ENCODE measurements around the gene GATD1. TPM values are rescaled to one million over a fixed set of nuclear protein-coding genes. Genes with fewer than 3 reads are reported as not detected.

GATD1 gene
- total RNA-seq, 1 experiment from 2014 or later, result 80.1 TPM

GRCh38 chr11:801097-801780 is 24.0 kb upstream of the GATD1 start:
- DNase-seq, result no peak
- peaks cover 36% of the 10 kb centered on the region for H3K36me3 ChIP-seq
- H3K4me3 ChIP-seq, result no peak overlapping the region
- no peaks in the 10 kb centered on the region for H3K9me3 ChIP-seq
- H3K27me3 ChIP-seq, result no peaks in the 10 kb centered on the region

- peaks cover 33% of the 10 kb centered on the region for H3K36me3 ChIP-seq
- DNase-seq, result no peak
- H3K27me3 ChIP-seq, result no peaks in the 10 kb centered on the region
- H3K4me3 ChIP-seq, result no peak overlapping the region
- H3K9me3 ChIP-seq, result no peaks in the 10 kb centered on the region
Observed at GRCh38 chr11:800473-800872, 23.2 kb upstream of the GATD1 start.

- no peak for DNase-seq
- no peak overlapping the region for H3K4me3 ChIP-seq
- H3K9me3 ChIP-seq, result no peaks in the 10 kb centered on the region
- H3K36me3 ChIP-seq, result peaks cover 32% of the 10 kb centered on the region
- H3K27me3 ChIP-seq, result no peaks in the 10 kb centered on the region
Observed at GRCh38 chr11:799641-800316, 22.5 kb upstream of the GATD1 start.

GRCh38 chr11:798093-798713 is 20.9 kb upstream of the GATD1 start, which contains the start of gene SLC25A22:
Gene SLC25A22 (minus strand): TSS chr11:798281. CDS start chr11:795006, 3,275 bp downstream.
- Histone ChIP-seq H3K4me3 (peak within 1 kb of the TSS; percentile 99), H3K27me3 (no peaks in the 10 kb centered on the region), H3K9me3 (no peaks in the 10 kb centered on the region), H3K36me3 (peaks cover 41% of the 10 kb centered on the region)
- peak; percentile 84 for DNase-seq

- Histone ChIP-seq H3K9me3 (no peaks in the 10 kb centered on the region), H3K36me3 (peaks cover 39% of the 10 kb centered on the region), H3K4me3 (peak overlapping the region; percentile 99), H3K27me3 (no peaks in the 10 kb centered on the region)
- DNase-seq, result peak; percentile 82
Observed at GRCh38 chr11:797296-798092, 20.2 kb upstream of the GATD1 start.

GRCh38 chr11:796565-797295 is 19.4 kb upstream of the GATD1 start:
- no peaks in the 10 kb centered on the region for H3K9me3 ChIP-seq
- H3K4me3 ChIP-seq, result peak overlapping the region; percentile 99
- no peak for DNase-seq
- H3K36me3 ChIP-seq, result peaks cover 41% of the 10 kb centered on the region
- no peaks in the 10 kb centered on the region for H3K27me3 ChIP-seq

- peak; percentile 94 for DNase-seq
- Histone ChIP-seq H3K27me3 (no peaks in the 10 kb centered on the region), H3K9me3 (no peaks in the 10 kb centered on the region)
Observed at GRCh38 chr11:795634-796564, 18.6 kb upstream of the GATD1 start.

GRCh38 chr11:794766-795633 is 17.7 kb upstream of the GATD1 start:
- no peaks in the 10 kb centered on the region for H3K9me3 ChIP-seq
- peak overlapping the region; percentile 99 for H3K4me3 ChIP-seq
- no peaks in the 10 kb centered on the region for H3K27me3 ChIP-seq
- H3K36me3 ChIP-seq, result peaks cover 42% of the 10 kb centered on the region
- DNase-seq, result no peak

More at GRCh38 chr11:795634-796564, 18.6 kb upstream of the GATD1 start:
- peaks cover 45% of the 10 kb centered on the region for H3K36me3 ChIP-seq
- peak overlapping the region; percentile 99 for H3K4me3 ChIP-seq

- no peaks in the 10 kb centered on the region for H3K9me3 ChIP-seq
- H3K4me3 ChIP-seq, result no peak overlapping the region
- peaks cover 37% of the 10 kb centered on the region for H3K36me3 ChIP-seq
- DNase-seq, result no peak
- no peaks in the 10 kb centered on the region for H3K27me3 ChIP-seq
Observed at GRCh38 chr11:794013-794765, 16.9 kb upstream of the GATD1 start.

- Histone ChIP-seq H3K36me3 (peaks cover 35% of the 10 kb centered on the region), H3K9me3 (no peaks in the 10 kb centered on the region), H3K4me3 (no peak overlapping the region), H3K27me3 (no peaks in the 10 kb centered on the region)
- DNase-seq, result peak; percentile 57
Observed at GRCh38 chr11:793556-793955, 16.3 kb upstream of the GATD1 start.

- H3K4me3 ChIP-seq, result no peak overlapping the region
- H3K36me3 ChIP-seq, result peaks cover 35% of the 10 kb centered on the region
- no peak for DNase-seq
- no peaks in the 10 kb centered on the region for H3K9me3 ChIP-seq
- no peaks in the 10 kb centered on the region for H3K27me3 ChIP-seq
Observed at GRCh38 chr11:792873-793272, 15.6 kb upstream of the GATD1 start.

- no peak for DNase-seq
- Histone ChIP-seq H3K36me3 (peaks cover 35% of the 10 kb centered on the region), H3K9me3 (no peaks in the 10 kb centered on the region), H3K4me3 (no peak overlapping the region), H3K27me3 (no peaks in the 10 kb centered on the region)
Observed at GRCh38 chr11:792535-792821, 15.2 kb upstream of the GATD1 start.

GRCh38 chr11:791658-792534 is 14.6 kb upstream of the GATD1 start:
- Histone ChIP-seq H3K9me3 (no peaks in the 10 kb centered on the region), H3K36me3 (peaks cover 35% of the 10 kb centered on the region), H3K27me3 (no peaks in the 10 kb centered on the region), H3K4me3 (no peak overlapping the region)
- DNase-seq, result no peak

All from MG63 (cell line).